ENCODE results near the gene SUB1.

DNA sequence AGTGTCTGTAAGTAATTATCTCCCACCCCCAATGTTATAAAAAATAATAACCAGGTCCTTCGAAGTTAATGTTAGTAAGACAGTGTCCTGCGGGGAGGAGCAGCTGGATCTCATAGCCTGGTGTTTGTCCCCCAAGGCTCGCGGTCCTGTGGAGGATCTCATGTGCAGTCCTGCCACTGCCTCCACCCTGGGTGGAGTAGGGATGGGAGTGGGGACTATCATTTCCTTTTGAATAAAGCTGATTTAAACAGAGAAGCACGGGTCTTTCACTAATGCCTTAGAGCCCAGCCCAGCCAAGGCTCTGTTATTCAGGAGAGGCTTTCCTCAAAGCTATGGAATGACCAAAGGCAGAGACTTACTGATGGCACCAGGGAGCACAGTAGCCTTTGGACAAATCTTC, 40.2 kb downstream of the SUB1 start:
- TF ChIP-seq POLR2A (IDR thresholded peaks at IDR 0.05; ENCODE audit: low read depth): no peak
- TF ChIP-seq, protein P1, sequence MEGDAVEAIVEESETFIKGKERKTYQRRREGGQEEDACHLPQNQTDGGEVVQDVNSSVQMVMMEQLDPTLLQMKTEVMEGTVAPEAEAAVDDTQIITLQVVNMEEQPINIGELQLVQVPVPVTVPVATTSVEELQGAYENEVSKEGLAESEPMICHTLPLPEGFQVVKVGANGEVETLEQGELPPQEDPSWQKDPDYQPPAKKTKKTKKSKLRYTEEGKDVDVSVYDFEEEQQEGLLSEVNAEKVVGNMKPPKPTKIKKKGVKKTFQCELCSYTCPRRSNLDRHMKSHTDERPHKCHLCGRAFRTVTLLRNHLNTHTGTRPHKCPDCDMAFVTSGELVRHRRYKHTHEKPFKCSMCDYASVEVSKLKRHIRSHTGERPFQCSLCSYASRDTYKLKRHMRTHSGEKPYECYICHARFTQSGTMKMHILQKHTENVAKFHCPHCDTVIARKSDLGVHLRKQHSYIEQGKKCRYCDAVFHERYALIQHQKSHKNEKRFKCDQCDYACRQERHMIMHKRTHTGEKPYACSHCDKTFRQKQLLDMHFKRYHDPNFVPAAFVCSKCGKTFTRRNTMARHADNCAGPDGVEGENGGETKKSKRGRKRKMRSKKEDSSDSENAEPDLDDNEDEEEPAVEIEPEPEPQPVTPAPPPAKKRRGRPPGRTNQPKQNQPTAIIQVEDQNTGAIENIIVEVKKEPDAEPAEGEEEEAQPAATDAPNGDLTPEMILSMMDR (IDR thresholded peaks at IDR 0.05): no peak
- no peak for TF ChIP-seq POLR2AphosphoS5 (IDR thresholded peaks at IDR 0.05)
- TF ChIP-seq EP300 (IDR thresholded peaks at IDR 0.05): no peak

All from esophagus muscularis mucosa (tissue), 4 donors.